Measurements from ENCODE around the gene NUP153. TPM values are rescaled to one million over a fixed set of nuclear protein-coding genes. Genes with fewer than 3 reads are reported as not detected.

The NUP153 gene
- total and polyA plus RNA-seq, 2 of the 8 experiments (the other 6 are each of a cell fraction or from before 2014, with no cell fraction given) = 47.0 to 84.8 TPM

DNA sequence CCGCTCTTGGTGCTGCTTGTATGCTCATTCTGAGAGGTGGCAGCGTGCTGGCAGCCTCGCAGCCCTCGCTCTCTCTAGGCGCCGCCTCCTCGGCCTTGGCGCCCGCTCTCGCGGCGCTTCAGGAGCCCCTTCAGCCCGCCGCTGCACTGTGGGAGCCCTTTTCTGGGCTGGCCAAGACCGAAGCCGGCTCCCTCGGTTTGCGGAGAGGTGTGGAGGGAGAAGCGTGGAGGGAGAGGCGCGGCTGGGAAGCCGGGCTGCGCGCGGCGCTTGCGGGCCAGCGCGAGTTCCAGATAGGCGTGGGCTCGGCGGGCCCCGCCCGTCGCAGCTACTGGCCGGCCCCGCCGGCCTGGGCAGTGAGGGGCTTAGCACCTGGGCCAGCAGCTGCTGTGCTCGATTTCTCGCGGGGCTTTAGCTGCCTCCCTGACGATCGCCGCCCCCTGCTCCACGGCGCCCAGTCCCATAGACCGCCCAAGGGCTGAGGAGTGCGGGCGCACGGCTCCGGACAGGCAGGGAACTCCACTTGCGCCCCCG lies 126.1 kb downstream of the NUP153 start:
- Histone ChIP-seq H3K18ac (ENCODE audit: extremely low read depth, low read length) (no peak overlapping the region), H3K27ac (ENCODE audit: low read depth, low read length) (no peak overlapping the region), H3K79me2 (ENCODE audit: control insufficient read depth in 1 of 2, insufficient read depth in 2 of 2, low read length in 2 of 2) (no peaks in the 10 kb centered on the region), H2AK5ac (ENCODE audit: low read depth, low read length) (no peak overlapping the region), H3K4me1 (replicated peaks in 1 of 4; ENCODE audit: control insufficient read depth in 3 of 4, insufficient read depth in 4 of 4, low read length in 3 of 4) (no peaks in the 10 kb centered on the region), H3K9me3 (ENCODE audit: insufficient read depth in 2 of 2, low read depth in 1 of 2, low read length in 1 of 2) (no peaks in the 10 kb centered on the region; a peak in 1 of 4 replicates), H2BK20ac (ENCODE audit: low read length) (no peak overlapping the region), H2BK15ac (ENCODE audit: low read length) (no peak overlapping the region), H3K23ac (ENCODE audit: insufficient read length) (no peak overlapping the region), H4K20me1 (replicated peaks in 1 of 2; ENCODE audit: control insufficient read depth in 1 of 2, insufficient read depth in 2 of 2, low read length in 2 of 2) (no peaks in the 10 kb centered on the region), H3K27me3 (replicated peaks in 1 of 4; ENCODE audit: control insufficient read depth in 3 of 4, extremely low read depth in 1 of 4, insufficient read depth in 3 of 4, low read length in 3 of 4) (no peaks in the 10 kb centered on the region; a peak in 1 of 7 replicates), H3K4ac (replicated peaks; ENCODE audit: insufficient read length, low read depth, low read length) (no peak overlapping the region), H3K14ac (ENCODE audit: insufficient read length) (no peak overlapping the region), H2BK12ac (ENCODE audit: low read depth, low read length) (no peak overlapping the region), H2BK5ac (ENCODE audit: low read depth, low read length) (no peak overlapping the region), H4K8ac (ENCODE audit: extremely low read depth, insufficient read depth, low read length) (no peak overlapping the region), H3K4me3 (ENCODE audit: extremely low read depth in 1 of 4, insufficient read depth in 2 of 4, low read depth in 3 of 4, low read length in 4 of 4) (peak overlapping the region; percentile 30 to 62 (median 36)), H4K5ac (ENCODE audit: insufficient read length, low read depth, low read length) (no peak overlapping the region), H3K9ac (replicated peaks in 1 of 4; ENCODE audit: extremely low read depth in 1 of 4, low read depth in 3 of 4, low read length in 3 of 4) (peak overlapping the region in 3 of 4 experiments; percentile 10 to 36 (median 20); a peak in 3 of 7 replicates), H3K56ac (replicated peaks; ENCODE audit: insufficient read length, low read depth, low read length) (no peak overlapping the region), H3K36me3 (ENCODE audit: control insufficient read depth in 2 of 4, insufficient read depth in 4 of 4, low read length in 3 of 4) (no peaks in the 10 kb centered on the region), H3K79me1 (ENCODE audit: low read depth, low read length) (no peaks in the 10 kb centered on the region), H2AFZ (ENCODE audit: low read length) (no peak overlapping the region), H4K91ac (replicated peaks; ENCODE audit: insufficient read length, low read length) (no peak overlapping the region), H3K23me2 (ENCODE audit: low read depth, low read length) (no peaks in the 10 kb centered on the region), H2BK120ac (replicated peaks; ENCODE audit: low read depth, low read length) (no peak overlapping the region), H3K4me2 (ENCODE audit: insufficient read depth in 1 of 2, low read depth in 2 of 2, low read length in 2 of 2) (peak overlapping the region; percentile 45 to 62; a peak in 3 of 4 replicates)
- FAIRE-seq = no peak
- no peak for DNase-seq (ENCODE audit: low read depth in 1 of 2, low spot score in 2 of 2)
- WGBS, 2 experiments (ENCODE audit: extremely low coverage in 1 of 2, insufficient coverage in 1 of 2, insufficient read length in 1 of 2, insufficient replicate concordance in 2 of 2, low coverage in 1 of 2, low lambda C conversion rate in 2 of 2, missing lambda C conversion rate in 1 of 2) = 22% methylated on average over 27 of the region's 53 CpGs; no CpG with 5 or more reads in 1 of the 2 experiments
- peak; percentile 74 for TF ChIP-seq KDM4A (IDR thresholded peaks at IDR 0.05; ENCODE audit: low read depth, low read length, severe bottlenecking)
- TF ChIP-seq MAX (IDR thresholded peaks at IDR 0.05) = peak; percentile 88
- no peak for TF ChIP-seq HDAC6 (IDR thresholded peaks at IDR 0.05; ENCODE audit: low read depth, low read length)
- TF ChIP-seq SRF (IDR thresholded peaks at IDR 0.05; ENCODE audit: low read depth, low read length) = no peak
- no peak for TF ChIP-seq SUZ12 (IDR thresholded peaks at IDR 0.05; ENCODE audit: low read length)
- peak; percentile 82 for TF ChIP-seq E2F6 (IDR thresholded peaks at IDR 0.05)
- TF ChIP-seq TCF12 (IDR thresholded peaks at IDR 0.05; ENCODE audit: low read depth, low read length) = no peak
- TF ChIP-seq CHD2 (IDR thresholded peaks at IDR 0.05; ENCODE audit: low read length) = peak; percentile 73
- peak; percentile 46; the same call in 1 of the 2 replicates for TF ChIP-seq PHF8 (conservative IDR thresholded peaks at IDR 0.05; ENCODE audit: low read depth, low read length)
- no peak for TF ChIP-seq EZH2 (IDR thresholded peaks at IDR 0.05; ENCODE audit: low read depth, low read length, severe bottlenecking)
- peak; percentile 52; the same call in 1 of the 2 replicates for TF ChIP-seq TAF1 (IDR thresholded peaks at IDR 0.05; ENCODE audit: low read depth, low read length)
- 0 out of 3 replicates have a peak, but pooled peaks of 1 of the 2 experiments have one; percentile 33 for TF ChIP-seq POLR2A (IDR thresholded peaks at IDR 0.05; ENCODE audit: control extremely low read depth in 1 of 2, low read depth in 2 of 2, low read length in 2 of 2)
- no peak for TF ChIP-seq JUND (IDR thresholded peaks at IDR 0.05; ENCODE audit: low read length)
- POLR2A ChIA-PET (ENCODE audit: partially characterized antibody) = interaction anchor here (0.6 to 1.2 kb wide), 4 partner anchors 8 to 492 kb away, joined by 3 to 4 read pairs (median 3); partner anchors contain the start of gene FAM8A1
- CTCF ChIA-PET (ENCODE audit: partially characterized antibody) = interaction anchor here (0.7 to 2.3 kb wide), 9 partner anchors 12 to 424 kb away, joined by 3 to 11 read pairs (median 3); partner anchors contain the start of gene CAP2
